Activated CD4-positive, alpha-beta T cell treated with anti-CD3 and anti-CD28 coated beads, Interleukin-2, amount 10 ng/mL, durations not matched to agents 24 days and 14 days (primary cell): ENCODE results near the gene FAM156B. TPM values are rescaled to one million over a fixed set of nuclear protein-coding genes. Genes with fewer than 3 reads are reported as not detected.
"Not testable (repeated sequence)": the region's sequence is repeated elsewhere in the genome, so short reads cannot be mapped to it uniquely, and the experiment has no call there.

Experiments
- DNase-seq: peaks from one replicate; pipeline ENCODE4 v3.0.0; 2022
- H3K27ac Mint-ChIP-seq: one replicate; pipeline ENCODE4 v1.8.0; 2022; ENCODE audit warnings: mild to moderate bottlenecking, mixed read lengths
- H3K27me3 Mint-ChIP-seq: one replicate; pipeline ENCODE4 v1.8.0; 2022; ENCODE audit warnings: mixed read lengths
- H3K36me3 Mint-ChIP-seq: one replicate; pipeline ENCODE4 v1.8.0; 2022; ENCODE audit warnings: low read depth, mild to moderate bottlenecking, mixed read lengths
- H3K4me1 Mint-ChIP-seq: one replicate; pipeline ENCODE4 v1.8.0; 2021; ENCODE audit warnings: mixed read lengths
- H3K4me3 Mint-ChIP-seq: one replicate; pipeline ENCODE4 v1.8.0; 2022; ENCODE audit warnings: mild to moderate bottlenecking, moderate library complexity, mixed read lengths
- H3K9me3 Mint-ChIP-seq: one replicate; pipeline ENCODE4 v1.8.0; 2021; ENCODE audit warnings: mixed read lengths
- intact Hi-C: fragments of 100-400 bp; cut with micrococcal nuclease; formaldehyde crosslinking; loops from one replicate; pipeline ENCODE4 v1.15.1; 2023
- total RNA-seq: library from RNA; stranded (reverse); gene quantifications from 2 replicates; pipeline ENCODE4 v1.2.3, GENCODE V29; 2022

The FAM156B gene
- total RNA-seq: 20.4 and 20.7 TPM in 2 replicates

GRCh38 chrX:52896855-52897709 lies at the start of gene FAM156B:
FAM156B (plus strand) TSS chrX:52897330; CDS start chrX:52907226, 9,896 bp downstream.
- not testable (repeated sequence) for H3K27ac Mint-ChIP-seq, DNase-seq

GRCh38 chrX:52852110-52852860 lies 44.8 kb upstream of the FAM156B start:
- Mint-ChIP-seq H3K9me3 (no peaks in the 10 kb centered on the region), H3K36me3 (no peaks in the 10 kb centered on the region), H3K4me1 (no peaks in the 10 kb centered on the region), H3K27me3 (peaks cover 6% of the 10 kb centered on the region), H3K27ac (no peak overlapping the region), H3K4me3 (no peak overlapping the region)
- intact Hi-C loops: no loop called here
- no peak for DNase-seq

More at GRCh38 chrX:52896855-52897709, at the start of gene FAM156B:
- H3K9me3 Mint-ChIP-seq, H3K4me1 Mint-ChIP-seq, intact Hi-C loops, H3K27me3 Mint-ChIP-seq, H3K36me3 Mint-ChIP-seq, H3K4me3 Mint-ChIP-seq: not testable (repeated sequence)

- H3K4me3 Mint-ChIP-seq: not testable (repeated sequence)
Measured at GRCh38 chrX:52856991-52857525, 40.1 kb upstream of the FAM156B start.

GRCh38 chrX:52865343-52865998 lies 31.7 kb upstream of the FAM156B start:
- DNase-seq: no peak
- intact Hi-C loops: no loop called here
- H3K27me3 Mint-ChIP-seq: peaks cover 9% of the 10 kb centered on the region
- no peaks in the 10 kb centered on the region for H3K36me3 Mint-ChIP-seq
- H3K9me3 Mint-ChIP-seq: no peaks in the 10 kb centered on the region
- no peak overlapping the region for H3K27ac Mint-ChIP-seq
- H3K4me1 Mint-ChIP-seq: no peaks in the 10 kb centered on the region
- no peak overlapping the region for H3K4me3 Mint-ChIP-seq

More at GRCh38 chrX:52856991-52857525, 40.1 kb upstream of the FAM156B start:
- H3K9me3 Mint-ChIP-seq, H3K36me3 Mint-ChIP-seq, H3K27ac Mint-ChIP-seq, DNase-seq, H3K4me1 Mint-ChIP-seq, H3K27me3 Mint-ChIP-seq, intact Hi-C loops: not testable (repeated sequence)

- H3K9me3 Mint-ChIP-seq: no peaks in the 10 kb centered on the region
- DNase-seq: no peak
- intact Hi-C loops: no loop called here
- no peak within 1 kb of the TSS for H3K27ac Mint-ChIP-seq
- H3K4me1 Mint-ChIP-seq: no peaks in the 10 kb centered on the region
- peaks cover 12% of the 10 kb centered on the region for H3K27me3 Mint-ChIP-seq
- H3K4me3 Mint-ChIP-seq: no peak within 1 kb of the TSS
- no peaks in the 10 kb centered on the region for H3K36me3 Mint-ChIP-seq
Measured at GRCh38 chrX:52867610-52868348, 29.4 kb upstream of the FAM156B start, which contains the start of gene XAGE3. XAGE3 (minus strand) TSS chrX:52868083; CDS start chrX:52867133, 950 bp downstream.

GRCh38 chrX:52870046-52870445 lies 27.1 kb upstream of the FAM156B start:
- Mint-ChIP-seq H3K27me3 (peaks cover 7% of the 10 kb centered on the region), H3K4me1 (no peaks in the 10 kb centered on the region), H3K4me3 (no peak overlapping the region), H3K36me3 (no peaks in the 10 kb centered on the region), H3K27ac (no peak overlapping the region), H3K9me3 (no peaks in the 10 kb centered on the region)
- DNase-seq: no peak
- intact Hi-C loops: no loop called here

GRCh38 chrX:52873825-52874224 lies 23.3 kb upstream of the FAM156B start:
- H3K4me3 Mint-ChIP-seq, DNase-seq, H3K4me1 Mint-ChIP-seq, H3K27me3 Mint-ChIP-seq, H3K36me3 Mint-ChIP-seq, H3K9me3 Mint-ChIP-seq, intact Hi-C loops, H3K27ac Mint-ChIP-seq: not testable (repeated sequence)

- Mint-ChIP-seq H3K36me3 (no peaks in the 10 kb centered on the region), H3K4me1 (no peaks in the 10 kb centered on the region), H3K9me3 (no peaks in the 10 kb centered on the region), H3K4me3 (no peak overlapping the region), H3K27ac (no peak overlapping the region), H3K27me3 (peaks cover 6% of the 10 kb centered on the region)
- intact Hi-C loops: no loop called here
- DNase-seq: no peak
Measured at GRCh38 chrX:52874661-52875060, 22.5 kb upstream of the FAM156B start.

- DNase-seq, intact Hi-C loops, H3K4me1 Mint-ChIP-seq, H3K4me3 Mint-ChIP-seq, H3K27me3 Mint-ChIP-seq, H3K27ac Mint-ChIP-seq, H3K9me3 Mint-ChIP-seq, H3K36me3 Mint-ChIP-seq: not testable (repeated sequence)
Measured at GRCh38 chrX:52875436-52875835, 21.7 kb upstream of the FAM156B start.

- H3K27me3 Mint-ChIP-seq, H3K4me3 Mint-ChIP-seq, H3K36me3 Mint-ChIP-seq, H3K9me3 Mint-ChIP-seq, intact Hi-C loops, H3K27ac Mint-ChIP-seq, DNase-seq, H3K4me1 Mint-ChIP-seq: not testable (repeated sequence)
Measured at GRCh38 chrX:52876386-52876785, 20.7 kb upstream of the FAM156B start.

GRCh38 chrX:52887459-52887858 lies 9.7 kb upstream of the FAM156B start:
- H3K27ac Mint-ChIP-seq, H3K36me3 Mint-ChIP-seq, H3K27me3 Mint-ChIP-seq, H3K4me1 Mint-ChIP-seq, intact Hi-C loops, H3K9me3 Mint-ChIP-seq, H3K4me3 Mint-ChIP-seq, DNase-seq: not testable (repeated sequence)

GRCh38 chrX:52888090-52888489 lies 9.0 kb upstream of the FAM156B start:
- H3K36me3 Mint-ChIP-seq, intact Hi-C loops, H3K4me1 Mint-ChIP-seq, H3K4me3 Mint-ChIP-seq, DNase-seq, H3K27ac Mint-ChIP-seq, H3K9me3 Mint-ChIP-seq, H3K27me3 Mint-ChIP-seq: not testable (repeated sequence)

GRCh38 chrX:52896438-52896837 lies 692 bp upstream of the FAM156B start:
- DNase-seq, H3K4me1 Mint-ChIP-seq, H3K27me3 Mint-ChIP-seq, H3K9me3 Mint-ChIP-seq, intact Hi-C loops, H3K36me3 Mint-ChIP-seq, H3K27ac Mint-ChIP-seq, H3K4me3 Mint-ChIP-seq: not testable (repeated sequence)
